Measurements from ENCODE around the gene CARD14.
A peak's percentile ranks its signal among the peaks of the same experiment; 100 is the strongest.

CARD14 gene

GRCh38 chr17:80145076-80146075 lies 24.5 kb upstream of the CARD14 start:
- TF ChIP-seq FOXP2 (optimal IDR thresholded peaks at IDR 0.05; ENCODE audit: borderline replicate concordance, extremely low read depth, extremely low read length, insufficient read depth) (no peak), TAF1 (IDR thresholded peaks at IDR 0.05; ENCODE audit: borderline replicate concordance, insufficient read depth, low read length) (no peak), POLR2AphosphoS5 (IDR thresholded peaks at IDR 0.05; ENCODE audit: low read depth, low read length) (no peak), REST (IDR thresholded peaks at IDR 0.05; ENCODE audit: insufficient read depth in 1 of 2, low read depth in 2 of 2, low read length in 2 of 2) (no peak), SIN3A (IDR thresholded peaks at IDR 0.05; ENCODE audit: borderline replicate concordance, insufficient read depth, low read length) (no peak)

GRCh38 chr17:80146121-80147034 lies 23.5 kb upstream of the CARD14 start:
- TF ChIP-seq FOXP2 (optimal IDR thresholded peaks at IDR 0.05; ENCODE audit: borderline replicate concordance, extremely low read depth, extremely low read length, insufficient read depth) (no peak), SIN3A (IDR thresholded peaks at IDR 0.05; ENCODE audit: borderline replicate concordance, insufficient read depth, low read length) (0 out of 2 replicates have a peak, but pooled peaks have one; percentile 18), TAF1 (IDR thresholded peaks at IDR 0.05; ENCODE audit: borderline replicate concordance, insufficient read depth, low read length) (no peak; the same call in 1 of the 2 replicates), REST (IDR thresholded peaks at IDR 0.05; ENCODE audit: insufficient read depth in 1 of 2, low read depth in 2 of 2, low read length in 2 of 2) (no peak)

DNA sequence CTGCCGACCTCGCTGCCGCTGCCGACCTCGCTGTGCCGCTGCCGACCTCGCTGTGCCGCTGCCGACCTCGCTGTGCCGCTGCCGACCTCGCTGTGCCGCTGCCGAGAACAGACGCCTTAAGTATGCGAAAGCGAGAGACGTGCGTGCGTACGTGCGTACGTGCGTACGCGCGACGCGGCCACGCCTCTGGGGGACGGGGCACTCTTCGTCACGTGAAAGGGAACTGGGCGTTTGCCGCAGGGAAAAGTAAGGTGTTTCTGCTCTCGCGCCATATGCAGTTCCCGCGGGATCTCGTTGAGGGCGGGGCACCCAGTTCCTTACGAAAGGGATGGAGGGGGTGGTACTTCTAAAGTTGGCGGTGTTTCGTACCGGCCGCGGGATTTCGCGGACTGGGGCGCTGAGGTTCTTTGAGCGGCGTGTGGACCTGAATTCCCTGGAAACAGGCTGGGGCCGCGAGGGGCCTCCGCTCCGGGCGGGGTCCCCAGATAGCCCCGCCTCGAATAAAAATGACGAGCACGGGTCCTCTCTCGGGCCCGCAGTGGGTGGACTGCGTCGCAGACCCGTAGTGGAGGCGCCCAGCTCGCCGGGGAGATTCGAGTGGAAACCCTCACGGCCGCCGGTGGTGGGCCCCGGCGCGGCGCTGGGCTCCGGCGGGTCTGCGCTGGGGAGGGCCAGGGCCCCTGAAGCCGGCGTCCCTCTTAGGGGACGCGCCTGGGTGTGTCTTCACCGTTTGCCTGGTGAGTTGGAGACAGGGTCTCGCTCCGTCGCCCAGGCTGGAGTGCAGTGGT lies 22.6 kb upstream of the CARD14 start, which contains the start of gene EIF4A3:
Gene EIF4A3, minus strand, starts transcription at position 94 of the 788 bp plus-strand sequence. CDS start 167 bp downstream, outside the sequence.
- TF ChIP-seq POLR2AphosphoS5 (IDR thresholded peaks at IDR 0.05; ENCODE audit: low read depth, low read length) (peak; percentile 94), TAF1 (IDR thresholded peaks at IDR 0.05; ENCODE audit: borderline replicate concordance, insufficient read depth, low read length) (no peak; the same call in none of the 2 replicates), SIN3A (IDR thresholded peaks at IDR 0.05; ENCODE audit: borderline replicate concordance, insufficient read depth, low read length) (peak; percentile 61; the same call in 1 of the 2 replicates), REST (IDR thresholded peaks at IDR 0.05; ENCODE audit: insufficient read depth in 1 of 2, low read depth in 2 of 2, low read length in 2 of 2) (no peak), FOXP2 (optimal IDR thresholded peaks at IDR 0.05; ENCODE audit: borderline replicate concordance, extremely low read depth, extremely low read length, insufficient read depth) (peak; percentile 87)

DNA sequence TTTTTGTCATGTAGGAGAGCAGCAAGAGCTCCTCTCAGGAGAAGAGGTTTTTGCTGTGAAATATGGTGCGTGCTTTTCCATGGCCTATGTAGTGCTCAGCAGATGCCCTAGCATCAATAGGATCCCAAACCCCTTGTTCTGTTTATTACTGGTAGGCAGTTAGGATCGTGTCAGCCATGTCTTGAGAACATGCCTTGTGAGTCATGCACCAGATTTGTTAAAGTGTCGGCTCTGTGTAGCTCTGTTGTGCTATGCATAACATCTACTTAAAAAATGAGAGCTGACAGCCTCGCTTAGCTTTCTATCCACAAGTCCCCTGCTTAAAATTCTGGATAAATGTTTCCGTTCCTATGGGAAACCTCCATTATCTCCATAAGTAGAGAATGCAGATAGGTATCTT lies 18.5 kb upstream of the CARD14 start:
- TF ChIP-seq REST (IDR thresholded peaks at IDR 0.05; ENCODE audit: insufficient read depth in 1 of 2, low read depth in 2 of 2, low read length in 2 of 2) (no peak), FOXP2 (optimal IDR thresholded peaks at IDR 0.05; ENCODE audit: borderline replicate concordance, extremely low read depth, extremely low read length, insufficient read depth) (no peak), SIN3A (IDR thresholded peaks at IDR 0.05; ENCODE audit: borderline replicate concordance, insufficient read depth, low read length) (no peak), TAF1 (IDR thresholded peaks at IDR 0.05; ENCODE audit: borderline replicate concordance, insufficient read depth, low read length) (no peak), POLR2AphosphoS5 (IDR thresholded peaks at IDR 0.05; ENCODE audit: low read depth, low read length) (no peak)
